Measurements from ENCODE around the gene POMT1.

GRCh38 chr9:131457746-131458145, 45.0 kb upstream of the POMT1 start:
- no peak for TF ChIP-seq NANOG (IDR thresholded peaks at IDR 0.05; ENCODE audit: borderline replicate concordance)
- TF ChIP-seq CTCF (conservative IDR thresholded peaks at IDR 0.05; ENCODE audit: low read depth in 2 of 2), result no peak
- no peak for TF ChIP-seq POLR2AphosphoS5 (IDR thresholded peaks at IDR 0.05; ENCODE audit: low read depth)
- TF ChIP-seq EZH2phosphoT487 (IDR thresholded peaks at IDR 0.05; ENCODE audit: unreplicated experiment), result no peak

Data from GM23338 (cell line).